GM18858 (cell line): Measurements from ENCODE around the gene DOCK11.
"Not testable (repeated sequence)": the region's sequence is repeated elsewhere in the genome, so short reads cannot be mapped to it uniquely, and the experiment has no call there.

Source experiments
- ATAC-seq: cut with Tn5 transposase; IDR thresholded peaks from one replicate; pipeline ENCODE4 v1.9.1; 2021; ENCODE audit not compliant: unreplicated experiment

Gene DOCK11

GRCh38 chrX:118679290-118679689 lies 183.7 kb downstream of the DOCK11 start:
- ATAC-seq, result no peak

GRCh38 chrX:118682258-118683014 lies 186.8 kb downstream of the DOCK11 start:
- no peak for ATAC-seq

GRCh38 chrX:118685393-118685792 lies 189.8 kb downstream of the DOCK11 start:
- ATAC-seq, result no peak

GRCh38 chrX:118688935-118689334 lies 193.3 kb downstream of the DOCK11 start:
- no peak for ATAC-seq

GRCh38 chrX:118693843-118694242 lies 198.2 kb downstream of the DOCK11 start:
- ATAC-seq, result no peak

GRCh38 chrX:118694638-118695037 lies 199.0 kb downstream of the DOCK11 start:
- ATAC-seq, result no peak

GRCh38 chrX:118698516-118699170 lies 203.0 kb downstream of the DOCK11 start:
- no peak for ATAC-seq

- ATAC-seq, result no peak
These were observed 207.1 kb downstream of the DOCK11 start for GRCh38 chrX:118702741-118703140.

- no peak for ATAC-seq
These were observed 211.1 kb downstream of the DOCK11 start for GRCh38 chrX:118706681-118707080.

- ATAC-seq, result no peak
These were observed 218.9 kb downstream of the DOCK11 start for GRCh38 chrX:118714521-118714920.

GRCh38 chrX:118715917-118716316 lies 220.3 kb downstream of the DOCK11 start:
- not testable (repeated sequence) for ATAC-seq

- ATAC-seq, result not testable (repeated sequence)
These were observed 221.2 kb downstream of the DOCK11 start for GRCh38 chrX:118716833-118717232.

GRCh38 chrX:118717678-118718391 lies 222.2 kb downstream of the DOCK11 start:
- ATAC-seq, result no peak

- ATAC-seq, result no peak
These were observed 223.1 kb downstream of the DOCK11 start for GRCh38 chrX:118718737-118719136.

GRCh38 chrX:118720058-118720707 lies 224.6 kb downstream of the DOCK11 start:
- no peak for ATAC-seq

GRCh38 chrX:118723376-118723775 lies 227.8 kb downstream of the DOCK11 start:
- no peak for ATAC-seq

GRCh38 chrX:118724365-118724764 lies 228.8 kb downstream of the DOCK11 start:
- ATAC-seq, result no peak

GRCh38 chrX:118724775-118725174 lies 229.2 kb downstream of the DOCK11 start:
- ATAC-seq, result no peak

- no peak for ATAC-seq
These were observed 230.8 kb downstream of the DOCK11 start for GRCh38 chrX:118726396-118726795.

- no peak for ATAC-seq
These were observed 231.5 kb downstream of the DOCK11 start, which contains the start of gene IL13RA1 for GRCh38 chrX:118726887-118727685. TSS of gene IL13RA1 (plus strand) at chrX:118727606. CDS start at chrX:118727639, 33 bp downstream.
